Stimulated activated CD8-positive, alpha-beta memory T cell treated with anti-CD3 and anti-CD28 coated beads, Interleukin-15, amount 100 ng/mL, for 48 hours (primary cell): ENCODE results near the gene PANK4.

Experiments
- DNase-seq, 2 donors: peaks; one replicate each; pipeline ENCODE4 v3.0.0-alpha.2; 2020; ENCODE audit warnings: low read depth in 2 of 2

Gene PANK4

DNA sequence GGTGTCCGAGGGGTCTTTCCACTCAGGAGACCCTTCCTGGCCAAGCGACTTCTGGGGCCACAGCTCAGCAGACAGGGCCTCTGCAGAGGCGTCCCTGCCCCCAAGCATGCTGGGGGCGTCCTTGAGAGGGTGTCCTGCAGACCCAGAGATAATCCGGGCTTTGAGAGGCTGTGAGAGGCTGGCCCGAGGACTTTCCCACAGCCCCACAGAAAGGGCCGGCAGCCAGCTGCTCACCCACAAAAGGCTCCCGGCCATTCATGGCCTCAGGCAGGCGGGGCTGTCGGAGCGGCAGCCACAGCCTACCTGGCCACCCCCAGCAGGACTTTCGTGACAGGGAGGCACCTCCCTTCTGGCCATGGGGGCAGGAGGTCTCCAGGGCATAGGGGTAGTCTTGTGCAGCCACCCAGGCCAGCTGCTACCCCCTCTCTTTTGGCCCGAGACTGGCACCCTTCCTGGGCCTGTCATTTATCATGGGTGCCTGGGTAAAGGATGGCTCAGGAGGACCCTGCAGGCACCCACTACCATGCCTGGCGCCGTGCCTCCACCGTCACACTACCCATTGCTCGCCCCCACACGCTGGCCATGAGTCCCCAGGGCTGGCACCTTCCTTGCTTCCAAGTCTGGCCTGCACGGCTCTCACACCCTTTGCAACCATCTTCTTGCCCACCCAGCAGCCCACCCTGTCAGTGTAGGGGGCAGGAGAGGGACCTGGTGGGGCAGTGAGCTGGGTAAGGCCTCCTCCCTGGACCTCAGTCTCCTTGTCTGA lies 18.7 kb upstream of the PANK4 start:
- DNase-seq = no peak

GRCh38 chr1:2544093-2544874 lies 17.9 kb upstream of the PANK4 start:
- no peak for DNase-seq

DNA sequence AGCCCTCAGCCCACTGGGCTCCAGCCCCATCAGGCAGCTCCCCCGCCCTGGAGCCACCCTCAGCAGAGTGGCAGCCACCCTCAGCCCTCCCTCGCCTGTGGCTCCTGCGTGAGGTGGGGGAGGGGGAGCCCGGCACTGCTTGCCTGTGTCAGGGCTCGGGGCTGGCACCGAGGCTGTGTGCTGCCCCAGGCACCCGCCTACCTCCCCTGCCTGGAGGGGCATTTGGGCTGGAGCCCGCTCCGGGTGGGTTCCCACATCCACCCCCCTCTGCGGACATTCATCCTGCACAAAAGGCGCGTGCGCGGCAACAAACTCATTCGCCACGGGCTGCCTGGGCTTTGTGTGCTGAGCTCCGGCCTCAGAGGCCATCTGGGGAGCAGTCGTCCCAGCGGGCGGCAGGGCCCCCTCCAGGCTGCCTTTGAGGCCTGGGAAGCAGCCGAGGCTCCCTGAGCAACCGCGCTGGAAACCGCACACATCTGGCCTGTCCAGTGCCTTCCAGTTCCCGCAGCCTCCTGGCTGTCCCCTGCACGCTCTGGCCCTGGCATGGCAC lies 17.2 kb upstream of the PANK4 start:
- no peak for DNase-seq

GRCh38 chr1:2542246-2542915 lies 16.0 kb upstream of the PANK4 start:
- no peak for DNase-seq

GRCh38 chr1:2541619-2542245 lies 15.3 kb upstream of the PANK4 start:
- no peak for DNase-seq

DNA sequence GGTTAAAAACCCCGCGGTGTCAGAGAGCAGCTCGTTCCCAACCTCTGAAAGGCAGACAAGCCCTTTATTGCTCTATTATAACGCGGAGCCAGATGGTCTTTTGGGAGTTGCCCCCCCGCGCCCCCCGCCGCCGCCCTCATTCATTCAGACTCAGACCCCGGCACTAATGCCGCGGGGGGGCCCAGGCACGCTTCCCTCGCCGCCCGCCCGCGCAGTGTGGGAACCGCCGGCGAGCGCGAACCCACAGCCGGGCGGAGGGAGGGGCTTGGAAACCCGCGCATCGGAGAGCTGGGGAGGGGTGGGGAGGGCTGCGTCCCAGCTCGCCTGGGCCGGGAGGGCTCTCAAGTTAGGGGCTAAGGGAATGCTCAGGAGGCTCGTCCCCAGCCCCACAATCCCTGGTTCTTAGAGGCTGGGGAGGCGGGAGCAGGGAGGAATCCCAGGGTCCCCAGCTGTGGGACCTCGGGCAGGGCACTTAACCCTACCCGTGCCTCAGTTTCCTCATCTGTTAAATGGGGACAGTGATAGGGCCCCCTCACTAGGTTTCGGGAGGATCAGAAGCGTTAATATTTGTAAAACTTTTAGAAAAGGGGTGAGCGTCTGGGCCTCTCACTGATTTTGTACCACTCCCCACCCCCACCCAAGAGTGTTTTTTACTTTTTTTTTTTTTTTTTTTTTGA lies 14.6 kb upstream of the PANK4 start:
- DNase-seq = no peak

DNA sequence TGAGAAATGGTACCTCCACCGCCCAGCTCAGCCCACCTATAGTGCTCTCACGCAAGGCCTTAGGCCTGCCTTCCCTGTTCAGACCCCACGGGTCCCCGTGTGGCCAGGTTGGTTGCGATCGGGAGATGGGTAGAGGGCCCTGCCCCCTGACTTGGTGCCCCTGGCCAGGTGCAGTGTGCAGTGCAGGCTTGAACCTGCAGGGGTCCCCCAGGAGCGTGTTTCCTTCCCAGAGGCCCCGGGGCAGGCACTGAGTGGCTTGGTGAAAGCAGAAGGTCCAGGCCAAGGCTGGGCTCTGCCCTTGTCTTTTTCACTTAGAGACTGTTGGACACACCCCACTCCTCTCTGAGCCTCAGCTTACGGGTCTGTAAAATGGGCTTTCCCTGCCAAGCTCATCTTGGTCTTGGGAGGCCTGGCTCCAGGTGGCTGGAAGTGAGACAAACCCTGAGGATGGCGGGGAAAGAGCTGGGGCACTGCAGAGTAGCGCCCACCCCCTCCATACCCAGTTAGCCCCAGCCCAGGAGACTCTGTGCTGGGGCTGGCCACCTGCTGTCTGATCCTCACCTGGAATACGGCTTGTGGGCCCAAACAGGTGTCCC lies 13.0 kb upstream of the PANK4 start:
- no peak for DNase-seq

DNA sequence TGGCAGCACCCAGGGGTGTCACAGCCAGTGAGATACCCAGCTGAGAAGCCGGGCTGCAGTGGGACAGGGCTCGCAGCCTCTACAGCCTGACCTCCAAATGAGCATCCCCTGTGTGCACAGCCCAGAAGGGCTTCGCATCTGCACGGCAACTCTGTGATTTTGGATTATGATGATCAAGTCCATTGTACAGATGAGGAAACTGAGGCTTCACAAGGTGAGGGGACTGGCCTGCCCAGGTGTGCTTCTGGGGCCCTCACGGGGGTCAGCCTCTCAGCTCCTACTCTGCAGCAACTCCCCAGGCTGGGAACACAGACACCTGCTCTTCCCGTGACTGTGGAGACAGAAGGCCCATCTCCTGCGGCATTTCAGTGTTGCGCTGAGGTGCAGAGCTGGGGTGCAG lies 12.5 kb upstream of the PANK4 start:
- DNase-seq = no peak

GRCh38 chr1:2538376-2538775 lies 12.0 kb upstream of the PANK4 start:
- DNase-seq = no peak

DNA sequence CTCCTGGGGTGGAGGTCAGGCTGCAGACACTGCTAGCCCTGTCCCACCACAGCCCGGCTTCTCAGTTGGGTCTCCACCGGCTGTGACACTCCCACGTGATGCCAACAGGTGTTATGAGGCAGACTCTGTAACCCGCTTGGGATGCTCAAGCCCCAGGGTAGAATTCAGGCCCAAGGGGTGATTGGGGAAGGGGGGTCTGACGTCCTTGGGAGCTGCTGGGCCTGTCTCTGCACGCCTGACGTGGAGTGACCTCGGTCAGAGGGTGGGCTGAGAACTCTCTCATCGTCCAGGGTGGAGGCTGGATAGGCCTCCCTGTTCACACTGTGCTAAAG lies 11.4 kb upstream of the PANK4 start:
- DNase-seq = no peak

GRCh38 chr1:2535981-2536380 lies 9.6 kb upstream of the PANK4 start:
- DNase-seq = no peak

GRCh38 chr1:2535455-2535854 lies 9.1 kb upstream of the PANK4 start:
- no peak for DNase-seq

- no peak for DNase-seq
Observed at GRCh38 chr1:2534687-2535441, 8.5 kb upstream of the PANK4 start.

GRCh38 chr1:2534315-2534686 lies 7.9 kb upstream of the PANK4 start:
- DNase-seq = no peak

DNA sequence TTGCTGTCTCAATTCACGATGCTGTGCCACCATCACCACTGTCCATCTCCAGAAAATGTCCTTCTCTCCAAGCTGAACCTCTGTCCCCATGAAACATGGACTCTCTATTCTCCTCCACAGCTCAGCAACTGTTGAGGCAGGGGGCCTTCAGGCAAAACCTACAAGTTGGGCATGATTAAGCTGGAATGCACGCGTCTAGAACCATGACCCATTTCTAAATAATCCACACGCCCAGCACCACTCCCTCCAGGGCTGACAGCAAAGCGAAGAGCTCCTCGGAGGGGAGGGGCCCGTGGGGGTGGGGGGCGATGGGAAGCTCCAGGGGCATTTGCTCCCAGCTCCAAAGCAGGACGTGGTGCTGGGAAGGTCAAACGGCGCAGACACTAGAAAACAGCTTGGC lies 7.0 kb upstream of the PANK4 start:
- no peak for DNase-seq

GRCh38 chr1:2532485-2533160 lies 6.2 kb upstream of the PANK4 start:
- no peak for DNase-seq

GRCh38 chr1:2530513-2531361 lies 4.3 kb upstream of the PANK4 start:
- no peak for DNase-seq

DNA sequence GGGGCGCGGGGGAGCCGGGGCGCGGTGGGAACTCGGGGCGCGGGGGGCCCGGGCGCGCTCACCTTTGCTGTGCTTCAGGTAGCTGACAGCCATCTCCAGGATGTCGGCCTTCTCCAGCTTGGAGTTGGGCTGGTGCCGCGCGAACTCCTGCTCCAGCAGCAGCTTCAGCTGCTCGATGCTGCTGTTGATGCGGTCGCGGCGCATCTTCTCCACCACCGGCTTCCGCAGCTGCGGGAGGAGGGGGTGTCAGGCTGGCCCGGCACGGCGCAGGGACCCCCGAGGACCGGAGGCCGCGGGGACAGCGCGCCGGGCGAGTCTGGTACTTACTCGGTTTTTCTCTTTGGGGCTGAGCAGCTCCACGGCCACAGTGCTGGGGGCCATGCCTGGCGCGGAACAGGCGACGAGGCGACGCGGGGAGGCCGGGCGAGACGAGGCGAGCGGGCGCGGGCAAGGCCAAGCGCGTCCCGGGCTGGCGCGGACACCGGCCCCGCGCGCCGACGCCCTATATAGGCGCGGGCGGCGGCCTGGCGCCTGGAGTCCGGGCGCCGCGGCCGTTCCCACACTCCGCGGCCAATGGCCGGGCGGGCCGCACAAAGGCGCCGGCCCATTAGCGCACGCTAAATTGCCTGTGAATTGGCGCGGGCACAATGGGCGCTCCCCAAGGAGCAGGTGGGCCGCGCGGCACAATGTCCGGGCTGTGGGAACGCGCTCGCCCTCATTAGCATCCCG lies 3.6 kb upstream of the PANK4 start, which contains the start of gene HES5:
Gene HES5 (minus strand): TSS at position 480 of the 729 bp plus-strand sequence. CDS start 99 bp downstream, at position 381.
- DNase-seq = no peak
